Measurements from ENCODE around the gene CAB39.
A peak's percentile ranks its signal among the peaks of the same experiment; 100 is the strongest.

CAB39 gene

DNA sequence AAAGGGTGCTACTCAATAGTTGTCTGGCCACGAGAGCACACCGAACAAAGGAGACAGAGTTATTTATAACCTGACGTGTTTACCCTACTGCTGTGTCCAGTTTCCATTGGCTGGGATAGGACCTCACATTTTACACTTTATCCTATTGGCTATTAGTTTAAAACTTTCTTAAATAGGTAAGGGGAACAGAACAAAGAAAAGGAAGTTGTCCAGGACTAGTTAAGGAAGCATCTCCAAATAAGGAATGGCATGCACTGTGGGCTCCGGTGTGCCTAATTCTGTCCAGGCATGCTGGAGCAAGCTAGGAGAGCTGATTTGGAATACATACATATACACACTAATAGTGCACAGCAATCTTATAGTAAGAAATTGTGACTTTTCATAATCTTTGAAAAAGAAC, 72.2 kb downstream of the CAB39 start:
- Histone ChIP-seq H3K9me3 (ENCODE audit: severe bottlenecking) (peaks cover 21% of the 10 kb centered on the region), H3K4me1 (ENCODE audit: insufficient read depth, poor library complexity, severe bottlenecking) (peaks cover 27% of the 10 kb centered on the region)
- peak; percentile 91 for ATAC-seq (ENCODE audit: low read depth)

DNA sequence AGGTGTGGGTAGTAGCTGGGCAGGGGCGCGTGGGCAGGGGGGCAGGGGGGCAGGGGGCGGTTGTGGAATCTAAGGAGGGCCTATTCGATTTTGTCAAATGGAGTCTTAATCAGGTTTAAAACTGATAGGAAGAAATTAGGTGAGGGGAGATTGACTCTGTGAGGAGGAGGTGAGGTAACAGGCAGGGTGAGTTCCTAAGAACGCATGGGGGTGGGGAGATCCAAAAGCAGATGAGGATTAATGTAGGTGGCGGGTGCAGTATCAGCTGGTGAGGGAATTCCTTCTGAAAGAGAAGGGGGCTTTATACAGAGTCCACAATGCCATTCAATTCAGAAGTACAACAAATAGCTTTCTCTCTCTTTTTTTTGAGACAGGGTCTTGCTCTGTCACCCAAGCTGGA, 72.7 kb downstream of the CAB39 start:
- Histone ChIP-seq H3K36me3 (ENCODE audit: low read depth) (peaks cover 82% of the 10 kb centered on the region), H3K27me3 (ENCODE audit: insufficient read depth, poor library complexity, severe bottlenecking) (no peaks in the 10 kb centered on the region), H3K4me1 (ENCODE audit: insufficient read depth, poor library complexity, severe bottlenecking) (peaks cover 27% of the 10 kb centered on the region), H3K4me3 (ENCODE audit: severe bottlenecking) (no peak overlapping the region), H3K9me3 (ENCODE audit: severe bottlenecking) (peaks cover 21% of the 10 kb centered on the region), H3K27ac (ENCODE audit: poor library complexity, severe bottlenecking) (peak overlapping the region; percentile 79)
- ATAC-seq (ENCODE audit: low read depth) (no peak), DNase-seq (ENCODE audit: low spot score) (no peak)
- no peak for TF ChIP-seq CTCF (IDR thresholded peaks at IDR 0.05; ENCODE audit: poor library complexity, severe bottlenecking)

More for the DNA sequence above, 72.2 kb downstream of the CAB39 start:
- peak overlapping the region; percentile 79 for H3K27ac ChIP-seq (ENCODE audit: poor library complexity, severe bottlenecking)
- no peaks in the 10 kb centered on the region for H3K27me3 ChIP-seq (ENCODE audit: insufficient read depth, poor library complexity, severe bottlenecking)
- no peak for TF ChIP-seq CTCF (IDR thresholded peaks at IDR 0.05; ENCODE audit: poor library complexity, severe bottlenecking)
- peaks cover 82% of the 10 kb centered on the region for H3K36me3 ChIP-seq (ENCODE audit: low read depth)
- no peak for DNase-seq (ENCODE audit: low spot score)
- no peak overlapping the region for H3K4me3 ChIP-seq (ENCODE audit: severe bottlenecking)

GRCh38 chr2:230787101-230787500, 74.5 kb downstream of the CAB39 start:
- no peaks in the 10 kb centered on the region for H3K27me3 ChIP-seq (ENCODE audit: insufficient read depth, poor library complexity, severe bottlenecking)
- DNase-seq (ENCODE audit: low spot score) (no peak), ATAC-seq (ENCODE audit: low read depth) (no peak)
- peaks cover 15% of the 10 kb centered on the region for H3K4me1 ChIP-seq (ENCODE audit: insufficient read depth, poor library complexity, severe bottlenecking)
- peaks cover 21% of the 10 kb centered on the region for H3K9me3 ChIP-seq (ENCODE audit: severe bottlenecking)
- no peak overlapping the region for H3K4me3 ChIP-seq (ENCODE audit: severe bottlenecking)
- peaks cover 90% of the 10 kb centered on the region for H3K36me3 ChIP-seq (ENCODE audit: low read depth)
- H3K27ac ChIP-seq (ENCODE audit: poor library complexity, severe bottlenecking) = no peak overlapping the region
- no peak for TF ChIP-seq CTCF (IDR thresholded peaks at IDR 0.05; ENCODE audit: poor library complexity, severe bottlenecking)

GRCh38 chr2:230788554-230789175, 76.0 kb downstream of the CAB39 start:
- peaks cover 25% of the 10 kb centered on the region for H3K4me1 ChIP-seq (ENCODE audit: insufficient read depth, poor library complexity, severe bottlenecking)
- ATAC-seq (ENCODE audit: low read depth) (no peak), DNase-seq (ENCODE audit: low spot score) (no peak)
- no peak overlapping the region for H3K27ac ChIP-seq (ENCODE audit: poor library complexity, severe bottlenecking)
- TF ChIP-seq CTCF (IDR thresholded peaks at IDR 0.05; ENCODE audit: poor library complexity, severe bottlenecking) = no peak
- H3K36me3 ChIP-seq (ENCODE audit: low read depth) = peaks cover 90% of the 10 kb centered on the region
- no peaks in the 10 kb centered on the region for H3K27me3 ChIP-seq (ENCODE audit: insufficient read depth, poor library complexity, severe bottlenecking)
- peaks cover 19% of the 10 kb centered on the region for H3K9me3 ChIP-seq (ENCODE audit: severe bottlenecking)
- no peak overlapping the region for H3K4me3 ChIP-seq (ENCODE audit: severe bottlenecking)

DNA sequence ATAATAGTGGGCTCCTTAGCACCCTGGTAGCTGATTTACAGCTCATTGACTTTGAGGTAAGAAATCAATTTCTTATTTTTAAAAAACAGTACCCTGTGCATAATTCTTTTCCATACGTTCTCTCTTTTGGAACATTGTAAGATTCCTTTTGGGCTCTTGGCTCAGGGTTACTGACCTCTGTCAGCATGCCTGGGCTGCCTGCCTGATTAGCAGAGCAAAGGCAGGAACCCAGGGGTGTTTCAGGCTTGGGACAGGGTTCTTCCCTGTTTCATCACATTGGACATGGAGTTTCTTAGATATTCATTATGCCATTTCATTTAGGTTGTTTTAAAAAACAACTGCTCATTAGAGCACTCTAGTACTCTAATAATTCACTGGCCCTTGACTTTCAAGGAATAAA, 78.3 kb downstream of the CAB39 start:
- H3K36me3 ChIP-seq (ENCODE audit: low read depth) = peaks cover 86% of the 10 kb centered on the region
- no peak for TF ChIP-seq CTCF (IDR thresholded peaks at IDR 0.05; ENCODE audit: poor library complexity, severe bottlenecking)

More for the DNA sequence above, 78.3 kb downstream of the CAB39 start:
- DNase-seq (ENCODE audit: low spot score) (no peak), ATAC-seq (ENCODE audit: low read depth) (no peak)
- H3K27me3 ChIP-seq (ENCODE audit: insufficient read depth, poor library complexity, severe bottlenecking) = no peaks in the 10 kb centered on the region
- peak overlapping the region; percentile 96 for H3K27ac ChIP-seq (ENCODE audit: poor library complexity, severe bottlenecking)
- peaks cover 32% of the 10 kb centered on the region for H3K4me1 ChIP-seq (ENCODE audit: insufficient read depth, poor library complexity, severe bottlenecking)
- no peak overlapping the region for H3K4me3 ChIP-seq (ENCODE audit: severe bottlenecking)
- peaks cover 10% of the 10 kb centered on the region for H3K9me3 ChIP-seq (ENCODE audit: severe bottlenecking)
